ENCODE results near the gene TRIM67.

Gene TRIM67

GRCh38 chr1:231203259-231204057 is 41.6 kb downstream of the TRIM67 start:
- no peak for DNase-seq (ENCODE audit: low read depth, low spot score)

GRCh38 chr1:231206856-231207255 is 45.0 kb downstream of the TRIM67 start:
- no peak for DNase-seq (ENCODE audit: low read depth, low spot score)

- no peak for DNase-seq (ENCODE audit: low read depth, low spot score)
Measured at GRCh38 chr1:231207437-231207836, 45.6 kb downstream of the TRIM67 start.

GRCh38 chr1:231208980-231209379 is 47.1 kb downstream of the TRIM67 start:
- DNase-seq (ENCODE audit: low read depth, low spot score), result no peak

GRCh38 chr1:231209531-231209930 is 47.7 kb downstream of the TRIM67 start:
- no peak for DNase-seq (ENCODE audit: low read depth, low spot score)

DNA sequence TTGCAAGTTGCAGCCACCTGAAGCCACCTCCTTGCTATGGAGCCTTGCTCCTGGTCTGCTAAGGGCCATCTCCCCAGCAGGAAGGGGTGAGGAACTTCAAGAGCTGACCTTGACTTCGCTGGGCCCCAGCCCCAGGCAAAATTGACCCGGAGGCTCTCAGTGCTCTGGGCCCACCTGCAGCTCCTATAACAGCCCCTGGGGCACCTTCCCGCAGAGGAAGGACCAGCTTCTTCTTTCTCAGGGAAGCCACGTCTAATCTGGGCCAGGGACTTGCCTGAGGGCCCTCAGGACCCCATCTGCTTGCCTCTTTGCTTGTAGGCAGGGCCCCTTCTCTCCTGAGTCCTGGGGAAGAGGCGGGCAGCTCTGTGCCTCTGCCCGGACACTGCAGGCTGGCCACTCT is 48.3 kb downstream of the TRIM67 start:
- DNase-seq (ENCODE audit: low read depth, low spot score), result peak; percentile 17

DNA sequence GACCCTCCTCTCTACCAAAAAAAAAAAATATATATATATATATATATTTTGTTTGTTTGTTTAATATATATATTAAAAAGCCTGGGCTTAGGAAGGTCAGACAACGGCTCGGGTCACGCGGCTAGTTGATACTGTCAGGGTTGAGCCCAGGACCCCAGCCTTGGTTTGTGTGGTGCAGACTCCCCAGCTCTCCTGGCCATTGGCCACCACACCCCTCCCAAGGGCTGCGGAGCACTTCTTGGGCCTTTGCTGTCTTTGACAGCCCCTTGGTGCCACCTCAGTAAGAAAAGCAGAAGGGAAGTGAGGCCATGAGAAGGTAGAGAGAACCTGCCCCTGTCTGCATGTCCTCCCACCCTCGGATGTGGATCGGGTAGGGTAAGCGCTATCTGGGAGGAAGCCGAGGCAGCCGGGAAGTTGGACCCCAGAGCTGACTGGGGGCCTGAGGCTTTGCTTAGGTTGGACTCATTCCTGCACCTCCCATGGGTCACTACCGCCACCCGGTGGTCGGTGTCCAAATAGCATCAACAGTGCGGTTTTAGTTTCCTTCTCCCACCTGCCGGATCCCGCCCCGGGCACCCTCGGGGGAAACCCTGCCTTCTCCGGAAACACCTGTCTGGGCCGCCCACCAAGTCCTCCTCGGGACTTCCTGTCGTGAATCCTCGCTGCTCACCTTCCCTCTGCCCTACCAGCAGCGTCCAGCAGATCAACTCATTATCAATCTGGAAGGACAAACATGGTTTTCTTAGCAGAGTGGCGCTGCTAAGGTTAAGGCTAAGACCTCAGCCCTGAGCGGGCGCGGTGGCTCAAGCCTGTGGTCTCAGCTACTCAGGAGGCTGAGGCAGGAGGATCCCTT is 49.4 kb downstream of the TRIM67 start:
- DNase-seq (ENCODE audit: low read depth, low spot score), result peak; percentile 98

GRCh38 chr1:231212301-231212700 is 50.4 kb downstream of the TRIM67 start:
- peak; percentile 65 for DNase-seq (ENCODE audit: low read depth, low spot score)

DNA sequence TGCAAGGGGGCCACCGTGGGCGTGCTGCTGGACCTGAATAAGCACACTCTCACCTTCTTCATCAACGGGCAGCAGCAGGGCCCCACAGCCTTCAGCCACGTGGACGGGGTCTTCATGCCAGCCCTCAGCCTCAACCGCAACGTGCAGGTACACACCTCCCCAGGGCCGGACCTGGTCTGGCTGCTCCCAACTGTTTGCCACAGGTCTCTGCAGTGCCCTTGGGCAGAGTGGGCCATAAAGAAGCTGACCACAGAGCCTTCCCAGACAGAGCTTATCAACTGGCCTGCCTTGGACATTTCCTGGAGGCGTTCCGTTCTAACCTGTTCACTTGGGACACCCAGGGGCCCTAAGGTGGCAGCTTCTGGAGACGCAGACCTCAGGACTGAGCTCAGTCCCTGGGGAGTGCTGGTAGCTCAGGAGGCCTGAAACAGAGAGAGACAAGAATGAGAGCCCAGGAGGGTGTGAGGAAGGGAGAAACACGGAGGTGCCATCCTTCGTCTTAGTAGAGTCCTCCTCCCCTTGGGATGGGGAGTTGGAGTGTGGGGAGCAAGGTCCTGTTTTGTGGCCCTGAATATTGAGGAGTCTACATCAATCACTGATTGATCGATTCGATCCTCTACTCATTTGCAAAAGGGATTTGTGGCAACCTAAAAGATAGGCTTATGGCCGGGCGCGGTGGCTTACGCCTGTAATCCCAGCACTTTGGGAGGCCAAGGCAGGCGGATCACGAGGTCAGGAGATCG is 52.1 kb downstream of the TRIM67 start:
- DNase-seq (ENCODE audit: low read depth, low spot score), result no peak

DNA sequence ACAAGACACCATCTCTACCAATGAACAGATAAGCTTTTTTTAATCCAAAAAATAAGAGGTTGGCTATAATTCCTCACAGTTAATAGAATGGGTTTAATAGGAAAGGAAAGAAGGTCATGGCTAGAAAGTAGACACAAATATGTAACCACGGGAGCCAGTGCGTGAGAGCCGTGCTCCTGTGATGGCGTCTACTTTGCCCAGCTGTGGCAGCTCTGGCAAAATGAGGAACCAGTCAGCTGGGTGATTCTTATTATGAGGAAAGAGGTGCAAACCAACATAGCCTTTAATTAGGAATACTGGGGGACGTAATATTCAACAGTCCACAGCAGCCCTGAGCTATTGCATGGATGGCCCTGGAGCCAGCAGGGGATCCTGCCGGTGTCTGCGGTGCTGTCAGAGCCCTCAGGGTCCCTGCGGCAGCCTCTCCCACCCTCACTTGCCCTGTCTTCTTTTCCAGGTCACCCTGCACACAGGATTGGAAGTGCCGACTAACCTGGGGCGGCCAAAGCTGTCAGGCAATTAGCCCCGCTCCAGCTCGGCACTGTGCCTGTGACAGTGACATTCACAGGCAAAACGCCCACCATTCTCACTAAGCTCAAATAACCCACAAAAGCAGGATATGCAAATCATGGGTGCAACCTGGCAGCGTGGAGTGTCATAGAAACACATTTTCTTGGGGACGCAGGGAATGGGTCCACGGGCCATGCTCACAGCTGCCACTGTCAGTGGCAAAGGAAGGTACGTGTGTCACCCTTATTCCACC is 53.2 kb downstream of the TRIM67 start:
- DNase-seq (ENCODE audit: low read depth, low spot score), result peak; percentile 28

DNA sequence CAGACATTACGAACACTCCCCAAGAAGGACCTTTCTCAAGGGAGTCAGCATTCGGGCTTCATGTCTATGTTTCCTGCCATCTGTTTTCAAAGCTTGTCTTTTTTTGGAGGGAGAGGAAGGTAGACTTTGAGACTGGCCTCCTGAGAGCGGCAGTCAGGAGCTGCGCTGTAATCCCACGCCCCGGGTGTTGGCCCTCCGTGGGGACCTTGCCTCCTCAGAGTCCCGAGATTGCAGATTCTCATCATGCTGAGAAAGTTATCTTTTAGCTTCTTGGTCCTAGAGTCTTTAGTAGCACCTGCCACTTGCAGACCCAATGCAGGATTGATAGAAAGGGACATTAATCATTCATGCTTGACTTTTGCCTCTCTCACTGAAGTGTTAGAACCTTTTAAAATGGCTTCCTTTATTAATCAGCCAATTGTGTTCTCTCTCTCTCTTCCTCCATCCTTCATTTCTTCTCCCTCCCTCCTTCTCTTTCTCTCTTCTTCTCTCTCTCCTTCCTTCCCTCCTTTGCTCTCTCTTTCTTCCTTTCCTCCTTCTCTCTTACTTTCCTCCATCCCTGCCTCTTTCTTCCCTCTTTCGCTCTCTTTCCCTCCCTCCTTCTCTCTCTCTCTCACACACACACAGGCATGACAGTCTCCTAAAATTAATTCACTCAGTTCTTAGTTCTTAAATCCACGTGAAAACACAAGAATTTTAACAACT is 54.0 kb downstream of the TRIM67 start:
- no peak for DNase-seq (ENCODE audit: low read depth, low spot score)

DNA sequence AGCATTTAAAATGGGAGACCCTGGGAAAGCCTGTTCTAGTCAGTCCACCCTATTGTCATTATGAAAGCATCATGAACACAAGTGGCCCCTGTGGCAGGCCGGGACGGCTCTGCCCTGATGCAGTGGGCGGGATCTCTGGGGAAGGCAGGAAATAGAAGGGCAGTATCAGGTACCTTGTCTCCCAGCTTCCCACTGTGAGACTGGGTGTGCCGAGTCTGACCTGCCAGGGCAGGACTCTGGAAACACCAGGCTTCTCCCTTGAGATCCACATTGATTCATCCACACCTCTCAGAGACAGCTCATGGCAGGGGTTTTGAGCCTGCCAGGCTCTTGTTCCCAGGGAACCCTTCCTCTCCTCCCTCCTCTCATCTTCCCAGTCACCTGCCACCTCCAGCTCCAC is 54.6 kb downstream of the TRIM67 start:
- no peak for DNase-seq (ENCODE audit: low read depth, low spot score)

DNA sequence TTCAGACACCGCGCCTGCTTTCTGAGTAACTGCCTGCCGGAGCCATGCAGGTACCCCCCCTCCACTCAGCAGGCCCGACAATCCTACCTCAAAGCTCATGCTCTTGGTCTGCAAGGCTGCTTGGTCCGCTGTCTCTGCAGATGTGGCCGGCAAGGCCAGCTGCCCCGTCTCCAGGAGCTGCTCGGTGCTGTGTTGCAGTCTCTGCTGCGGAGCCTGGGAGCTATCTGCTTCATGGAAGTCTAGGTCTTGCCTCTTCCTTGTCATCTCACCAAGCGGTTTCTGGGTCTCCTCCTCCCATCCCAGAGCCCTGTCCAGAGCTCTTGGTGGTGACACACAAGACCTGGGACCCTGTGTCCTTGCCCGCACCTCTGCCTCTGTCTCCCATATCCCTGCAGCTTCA is 55.2 kb downstream of the TRIM67 start:
- no peak for DNase-seq (ENCODE audit: low read depth, low spot score)

DNA sequence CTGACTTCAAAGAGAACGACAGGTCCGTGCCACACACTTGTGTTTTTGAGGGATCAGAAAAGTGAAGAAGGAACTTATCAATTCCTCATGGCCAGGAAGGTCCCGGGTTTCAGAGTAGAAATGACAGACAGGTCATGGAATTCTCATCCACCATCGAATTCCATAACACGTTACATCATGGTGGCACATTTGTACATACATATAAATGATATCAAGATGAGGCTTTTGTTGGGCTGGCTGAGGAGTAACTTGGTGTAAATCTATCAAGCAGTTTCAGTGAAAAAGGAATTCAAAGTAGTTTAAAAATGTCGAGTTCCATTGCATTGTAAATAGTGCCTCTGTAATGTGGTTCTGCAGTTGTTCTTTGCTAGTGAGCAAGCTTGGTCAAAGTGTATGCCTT is 56.2 kb downstream of the TRIM67 start:
- DNase-seq (ENCODE audit: low read depth, low spot score), result no peak

GRCh38 chr1:231219422-231220401 is 57.9 kb downstream of the TRIM67 start:
- no peak for DNase-seq (ENCODE audit: low read depth, low spot score)

DNA sequence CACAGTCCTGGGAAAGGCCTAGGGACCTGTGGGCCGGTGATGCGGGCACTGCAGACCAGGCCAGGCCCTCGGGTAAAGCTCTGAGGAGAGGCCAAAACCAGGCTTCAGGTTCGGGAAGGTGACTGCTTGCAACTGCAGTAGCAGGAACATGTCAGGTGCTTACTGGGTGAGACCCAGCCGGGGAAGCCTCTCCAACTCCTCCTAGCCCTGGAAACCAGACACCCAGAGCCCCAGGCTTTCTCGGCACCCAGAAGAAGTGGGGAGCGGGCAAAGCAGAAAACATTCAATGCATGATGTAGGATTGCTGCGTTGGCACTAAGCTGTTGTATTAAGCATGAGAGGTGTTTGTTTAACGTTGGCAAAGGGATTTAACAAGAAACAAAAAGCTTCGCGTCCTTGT is 58.9 kb downstream of the TRIM67 start:
- DNase-seq (ENCODE audit: low read depth, low spot score), result peak; percentile 12

DNA sequence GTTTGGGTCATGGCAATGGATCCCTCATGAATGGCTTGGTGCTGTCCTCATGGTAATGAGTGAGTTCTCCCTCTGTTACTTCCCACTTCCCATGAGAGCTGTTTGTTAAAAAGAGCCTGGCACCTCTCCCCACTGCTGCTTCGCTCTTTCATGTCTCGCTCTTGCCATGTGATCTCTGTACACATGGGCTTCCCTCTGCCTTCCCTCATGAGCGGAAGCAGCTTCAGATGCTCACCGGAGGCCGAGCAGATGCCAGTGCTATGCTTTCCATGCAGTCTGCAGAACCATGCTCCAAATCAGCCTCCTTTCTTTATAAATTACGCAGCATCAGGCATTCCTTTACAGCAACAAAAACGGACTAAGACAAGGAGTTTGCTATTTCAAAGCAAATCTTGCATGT is 64.3 kb downstream of the TRIM67 start:
- no peak for DNase-seq (ENCODE audit: low read depth, low spot score)

GRCh38 chr1:231231511-231231910 is 69.7 kb downstream of the TRIM67 start:
- DNase-seq (ENCODE audit: low read depth, low spot score), result no peak

GRCh38 chr1:231232870-231233734 is 71.2 kb downstream of the TRIM67 start:
- no peak for DNase-seq (ENCODE audit: low read depth, low spot score)
